ENCODE measurements around the gene COL4A3.

The COL4A3 gene

GRCh38 chr2:227252831-227253230 lies 88.4 kb downstream of the COL4A3 start:
- WGBS = 88% methylated on average over 1 of the region's 2 CpGs
- DNase-seq = no peak
- Histone ChIP-seq H3K4me3 (ENCODE audit: insufficient read depth in 1 of 2, low read depth in 1 of 2, low read length in 2 of 2) (no peak overlapping the region), H3K4ac (ENCODE audit: low read depth in 1 of 2, low read length in 2 of 2) (no peak overlapping the region), H2AFZ (ENCODE audit: low read depth, low read length) (no peak overlapping the region), H2BK12ac (ENCODE audit: low read length in 2 of 2) (no peak overlapping the region), H3K27me3 (ENCODE audit: control insufficient read depth in 1 of 2, insufficient read depth in 1 of 2, low read length in 2 of 2) (no peaks in the 10 kb centered on the region), H3K18ac (ENCODE audit: low read depth in 1 of 2, low read length in 2 of 2) (no peak overlapping the region), H2BK120ac (ENCODE audit: low read depth, low read length) (no peak overlapping the region), H3K4me2 (ENCODE audit: low read length, poor library complexity, severe bottlenecking) (no peak overlapping the region), H3K9me3 (ENCODE audit: control insufficient read depth, low read length) (no peaks in the 10 kb centered on the region), H2BK5ac (ENCODE audit: low read depth, low read length, poor library complexity, severe bottlenecking) (no peak overlapping the region), H2BK15ac (ENCODE audit: low read depth, poor library complexity, severe bottlenecking) (no peak overlapping the region), H3K79me1 (replicated peaks; ENCODE audit: low read length, poor library complexity, severe bottlenecking) (no peaks in the 10 kb centered on the region), H3K9ac (ENCODE audit: low read length) (no peak overlapping the region), H3K4me1 (ENCODE audit: control insufficient read depth, insufficient read depth, low read depth, low read length) (no peaks in the 10 kb centered on the region), H3K36me3 (ENCODE audit: control insufficient read depth in 1 of 2, insufficient read depth in 2 of 2, low read depth in 1 of 2, low read length in 2 of 2) (no peaks in the 10 kb centered on the region), H2AK5ac (ENCODE audit: low read length, severe bottlenecking) (no peak overlapping the region), H3K23ac (ENCODE audit: low read length in 2 of 2) (no peak overlapping the region), H4K8ac (ENCODE audit: low read length) (no peak overlapping the region), H3K14ac (ENCODE audit: low read length in 2 of 2) (no peak overlapping the region), H3K27ac (ENCODE audit: low read length, poor library complexity, severe bottlenecking) (no peak overlapping the region), H4K91ac (ENCODE audit: low read length) (no peak overlapping the region)

- H2BK120ac ChIP-seq (ENCODE audit: low read depth, low read length) = no peak overlapping the region
- no peak overlapping the region for H2AFZ ChIP-seq (ENCODE audit: low read depth, low read length)
- H3K18ac ChIP-seq (ENCODE audit: low read depth in 1 of 2, low read length in 2 of 2) = no peak overlapping the region
- no peaks in the 10 kb centered on the region for H3K27me3 ChIP-seq (ENCODE audit: control insufficient read depth in 1 of 2, insufficient read depth in 1 of 2, low read length in 2 of 2)
- no peak overlapping the region for H3K4me3 ChIP-seq (ENCODE audit: insufficient read depth in 1 of 2, low read depth in 1 of 2, low read length in 2 of 2)
- no peaks in the 10 kb centered on the region for H3K79me1 ChIP-seq (replicated peaks; ENCODE audit: low read length, poor library complexity, severe bottlenecking)
- no peak overlapping the region for H3K9ac ChIP-seq (ENCODE audit: low read length)
- no peak for DNase-seq
- no peak overlapping the region for H3K4ac ChIP-seq (ENCODE audit: low read depth in 1 of 2, low read length in 2 of 2)
- no peak overlapping the region for H3K23ac ChIP-seq (ENCODE audit: low read length in 2 of 2)
- H2AK5ac ChIP-seq (ENCODE audit: low read length, severe bottlenecking) = no peak overlapping the region
- no peak overlapping the region for H3K27ac ChIP-seq (ENCODE audit: low read length, poor library complexity, severe bottlenecking)
- no peak overlapping the region for H4K8ac ChIP-seq (ENCODE audit: low read length)
- no peaks in the 10 kb centered on the region for H3K36me3 ChIP-seq (ENCODE audit: control insufficient read depth in 1 of 2, insufficient read depth in 2 of 2, low read depth in 1 of 2, low read length in 2 of 2)
- H2BK5ac ChIP-seq (ENCODE audit: low read depth, low read length, poor library complexity, severe bottlenecking) = no peak overlapping the region
- no peaks in the 10 kb centered on the region for H3K4me1 ChIP-seq (ENCODE audit: control insufficient read depth, insufficient read depth, low read depth, low read length)
- H2BK15ac ChIP-seq (ENCODE audit: low read depth, poor library complexity, severe bottlenecking) = no peak overlapping the region
- H3K9me3 ChIP-seq (ENCODE audit: control insufficient read depth, low read length) = no peaks in the 10 kb centered on the region
- H4K91ac ChIP-seq (ENCODE audit: low read length) = no peak overlapping the region
- no peak overlapping the region for H3K4me2 ChIP-seq (ENCODE audit: low read length, poor library complexity, severe bottlenecking)
- no peak overlapping the region for H2BK12ac ChIP-seq (ENCODE audit: low read length in 2 of 2)
- H3K14ac ChIP-seq (ENCODE audit: low read length in 2 of 2) = no peak overlapping the region
These were observed 92.2 kb downstream of the COL4A3 start for GRCh38 chr2:227256605-227257004.

DNA sequence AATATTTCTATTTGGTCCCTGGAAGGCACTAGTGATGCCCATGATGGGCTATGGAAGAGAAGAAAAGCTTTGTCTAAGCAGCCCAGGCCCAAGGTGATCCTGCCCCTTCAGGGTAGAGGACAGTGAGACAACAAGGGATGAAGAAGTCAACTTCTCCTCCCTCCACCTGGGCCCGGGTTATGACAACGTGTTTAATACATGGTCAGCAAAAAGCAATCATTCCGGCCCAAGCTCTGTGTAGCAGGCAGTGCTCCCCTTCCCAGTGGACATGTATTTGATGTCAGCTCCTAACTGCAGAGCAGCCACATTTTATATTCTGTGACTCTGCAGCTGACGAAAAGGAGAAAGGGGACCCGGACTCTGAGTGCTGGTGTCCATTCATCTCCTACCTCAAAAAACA lies 93.4 kb downstream of the COL4A3 start:
- Histone ChIP-seq H3K9ac (ENCODE audit: low read length) (no peak overlapping the region), H3K4me1 (ENCODE audit: control insufficient read depth, insufficient read depth, low read depth, low read length) (no peaks in the 10 kb centered on the region), H3K14ac (ENCODE audit: low read length in 2 of 2) (no peak overlapping the region), H2BK15ac (ENCODE audit: low read depth, poor library complexity, severe bottlenecking) (no peak overlapping the region), H3K36me3 (ENCODE audit: control insufficient read depth in 1 of 2, insufficient read depth in 2 of 2, low read depth in 1 of 2, low read length in 2 of 2) (no peaks in the 10 kb centered on the region), H2BK5ac (ENCODE audit: low read depth, low read length, poor library complexity, severe bottlenecking) (no peak overlapping the region), H4K91ac (ENCODE audit: low read length) (no peak overlapping the region), H3K4me3 (ENCODE audit: insufficient read depth in 1 of 2, low read depth in 1 of 2, low read length in 2 of 2) (no peak overlapping the region), H4K8ac (ENCODE audit: low read length) (no peak overlapping the region), H2AK5ac (ENCODE audit: low read length, severe bottlenecking) (no peak overlapping the region), H2BK120ac (ENCODE audit: low read depth, low read length) (no peak overlapping the region), H3K9me3 (ENCODE audit: control insufficient read depth, low read length) (no peaks in the 10 kb centered on the region), H2BK12ac (ENCODE audit: low read length in 2 of 2) (no peak overlapping the region), H3K23ac (ENCODE audit: low read length in 2 of 2) (no peak overlapping the region), H3K79me1 (replicated peaks; ENCODE audit: low read length, poor library complexity, severe bottlenecking) (no peaks in the 10 kb centered on the region), H3K27me3 (ENCODE audit: control insufficient read depth in 1 of 2, insufficient read depth in 1 of 2, low read length in 2 of 2) (no peaks in the 10 kb centered on the region), H3K4ac (ENCODE audit: low read depth in 1 of 2, low read length in 2 of 2) (no peak overlapping the region), H3K4me2 (ENCODE audit: low read length, poor library complexity, severe bottlenecking) (no peak overlapping the region), H2AFZ (ENCODE audit: low read depth, low read length) (no peak overlapping the region), H3K27ac (ENCODE audit: low read length, poor library complexity, severe bottlenecking) (no peak overlapping the region), H3K18ac (ENCODE audit: low read depth in 1 of 2, low read length in 2 of 2) (no peak overlapping the region)
- no peak for DNase-seq
- 90% methylated on average over 5 of the region's 5 CpGs for WGBS

DNA sequence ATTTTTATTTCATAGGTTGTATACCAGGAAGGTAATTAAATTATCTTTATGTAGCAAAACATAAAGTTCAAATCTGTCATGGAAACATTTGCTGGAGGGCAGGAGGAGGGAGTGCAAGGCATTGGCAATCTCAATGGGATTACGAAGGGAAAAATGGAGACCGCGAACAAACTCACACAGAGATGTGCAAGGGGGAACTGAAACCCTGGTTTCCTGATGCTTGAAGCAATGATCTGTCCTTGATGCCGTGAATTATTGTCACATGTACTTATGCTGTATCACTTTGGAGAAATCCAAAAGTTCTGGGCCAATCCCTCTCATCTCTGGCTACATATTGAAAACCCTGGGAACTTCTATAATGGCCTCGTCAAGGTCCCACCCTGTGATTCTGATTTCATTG lies 95.6 kb downstream of the COL4A3 start:
- Histone ChIP-seq H3K27ac (ENCODE audit: low read length, poor library complexity, severe bottlenecking) (no peak overlapping the region), H2BK12ac (ENCODE audit: low read length in 2 of 2) (no peak overlapping the region), H3K23ac (ENCODE audit: low read length in 2 of 2) (no peak overlapping the region), H2AK5ac (ENCODE audit: low read length, severe bottlenecking) (no peak overlapping the region), H3K4me3 (ENCODE audit: insufficient read depth in 1 of 2, low read depth in 1 of 2, low read length in 2 of 2) (no peak overlapping the region), H3K18ac (ENCODE audit: low read depth in 1 of 2, low read length in 2 of 2) (no peak overlapping the region), H4K8ac (ENCODE audit: low read length) (no peak overlapping the region), H2BK120ac (ENCODE audit: low read depth, low read length) (no peak overlapping the region), H2BK15ac (ENCODE audit: low read depth, poor library complexity, severe bottlenecking) (no peak overlapping the region), H3K4me1 (ENCODE audit: control insufficient read depth, insufficient read depth, low read depth, low read length) (no peaks in the 10 kb centered on the region), H2AFZ (ENCODE audit: low read depth, low read length) (no peak overlapping the region), H3K79me1 (replicated peaks; ENCODE audit: low read length, poor library complexity, severe bottlenecking) (no peaks in the 10 kb centered on the region), H4K91ac (ENCODE audit: low read length) (no peak overlapping the region), H2BK5ac (ENCODE audit: low read depth, low read length, poor library complexity, severe bottlenecking) (no peak overlapping the region), H3K14ac (ENCODE audit: low read length in 2 of 2) (no peak overlapping the region), H3K4ac (ENCODE audit: low read depth in 1 of 2, low read length in 2 of 2) (no peak overlapping the region), H3K4me2 (ENCODE audit: low read length, poor library complexity, severe bottlenecking) (no peak overlapping the region), H3K9ac (ENCODE audit: low read length) (no peak overlapping the region), H3K36me3 (ENCODE audit: control insufficient read depth in 1 of 2, insufficient read depth in 2 of 2, low read depth in 1 of 2, low read length in 2 of 2) (no peaks in the 10 kb centered on the region), H3K27me3 (ENCODE audit: control insufficient read depth in 1 of 2, insufficient read depth in 1 of 2, low read length in 2 of 2) (no peaks in the 10 kb centered on the region), H3K9me3 (ENCODE audit: control insufficient read depth, low read length) (no peaks in the 10 kb centered on the region)
- WGBS = 92% methylated on average over 5 of the region's 5 CpGs
- no peak for DNase-seq

Measured in mesenchymal stem cell (in vitro differentiated cells and primary cell).